ENCODE data around the gene KRCC1. TPM values are rescaled to one million over a fixed set of nuclear protein-coding genes. Genes with fewer than 3 reads are reported as not detected.
A peak's percentile ranks its signal among the peaks of the same experiment; 100 is the strongest.

Gene KRCC1
- total and polyA plus RNA-seq, 9 of the 15 experiments (the other 6 are each of a cell fraction or from before 2014, with no cell fraction given), result 1.9 to 6.0 (median 2.2) TPM

DNA sequence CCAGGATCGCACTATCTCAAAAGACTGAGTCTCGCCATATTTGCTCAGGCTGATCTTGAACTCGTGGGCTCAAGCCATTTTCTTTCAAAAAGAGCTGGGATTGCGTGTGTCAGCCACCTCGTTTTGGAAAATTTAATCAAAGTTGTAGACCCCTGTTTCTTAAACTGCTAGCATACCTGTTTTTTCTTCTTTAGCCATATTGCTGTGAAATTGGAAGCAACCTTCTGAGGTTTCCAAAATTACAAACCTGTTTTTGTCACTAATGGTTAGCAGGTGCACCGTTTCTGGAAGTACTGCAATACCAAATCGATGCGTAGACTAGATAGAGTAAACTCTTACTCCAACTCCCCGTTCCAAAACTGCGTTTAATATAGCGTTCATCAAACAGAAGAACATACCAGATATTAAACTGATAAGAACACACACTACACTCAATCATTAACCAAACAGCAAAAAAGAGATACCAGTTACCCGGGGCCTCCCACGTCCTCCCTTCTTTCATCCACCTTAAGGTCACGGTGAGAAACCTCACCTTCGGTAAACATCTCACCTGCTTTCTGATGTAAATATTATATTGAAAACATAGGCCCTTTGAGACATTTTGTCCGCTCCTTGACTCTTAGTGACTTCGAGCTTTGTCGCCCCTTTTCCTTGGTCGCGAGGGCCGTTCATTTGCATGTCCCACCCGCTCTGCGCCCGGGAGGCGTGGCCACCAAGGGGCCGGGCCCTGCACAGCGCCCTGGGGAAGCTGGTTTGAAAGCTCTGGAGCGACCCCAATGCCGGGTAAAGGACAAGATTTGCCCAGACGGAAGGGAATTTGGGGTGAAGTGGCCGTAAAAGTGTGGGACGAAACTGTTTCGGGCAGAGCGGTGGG is 39.3 kb downstream of the KRCC1 start, which contains the start of gene RNU2-63P (continued):
- TF ChIP-seq, protein P1, sequence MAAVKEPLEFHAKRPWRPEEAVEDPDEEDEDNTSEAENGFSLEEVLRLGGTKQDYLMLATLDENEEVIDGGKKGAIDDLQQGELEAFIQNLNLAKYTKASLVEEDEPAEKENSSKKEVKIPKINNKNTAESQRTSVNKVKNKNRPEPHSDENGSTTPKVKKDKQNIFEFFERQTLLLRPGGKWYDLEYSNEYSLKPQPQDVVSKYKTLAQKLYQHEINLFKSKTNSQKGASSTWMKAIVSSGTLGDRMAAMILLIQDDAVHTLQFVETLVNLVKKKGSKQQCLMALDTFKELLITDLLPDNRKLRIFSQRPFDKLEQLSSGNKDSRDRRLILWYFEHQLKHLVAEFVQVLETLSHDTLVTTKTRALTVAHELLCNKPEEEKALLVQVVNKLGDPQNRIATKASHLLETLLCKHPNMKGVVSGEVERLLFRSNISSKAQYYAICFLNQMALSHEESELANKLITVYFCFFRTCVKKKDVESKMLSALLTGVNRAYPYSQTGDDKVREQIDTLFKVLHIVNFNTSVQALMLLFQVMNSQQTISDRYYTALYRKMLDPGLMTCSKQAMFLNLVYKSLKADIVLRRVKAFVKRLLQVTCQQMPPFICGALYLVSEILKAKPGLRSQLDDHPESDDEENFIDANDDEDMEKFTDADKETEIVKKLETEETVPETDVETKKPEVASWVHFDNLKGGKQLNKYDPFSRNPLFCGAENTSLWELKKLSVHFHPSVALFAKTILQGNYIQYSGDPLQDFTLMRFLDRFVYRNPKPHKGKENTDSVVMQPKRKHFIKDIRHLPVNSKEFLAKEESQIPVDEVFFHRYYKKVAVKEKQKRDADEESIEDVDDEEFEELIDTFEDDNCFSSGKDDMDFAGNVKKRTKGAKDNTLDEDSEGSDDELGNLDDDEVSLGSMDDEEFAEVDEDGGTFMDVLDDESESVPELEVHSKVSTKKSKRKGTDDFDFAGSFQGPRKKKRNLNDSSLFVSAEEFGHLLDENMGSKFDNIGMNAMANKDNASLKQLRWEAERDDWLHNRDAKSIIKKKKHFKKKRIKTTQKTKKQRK (IDR thresholded peaks at IDR 0.05; ENCODE audit: borderline replicate concordance, low read depth, low read length), result peak; percentile 22; the same call in 1 of the 2 replicates
- TF ChIP-seq MYNN (IDR thresholded peaks at IDR 0.05) (no peak; the same call in none of the 2 replicates), MYNN (CRISPR knock-in tag; IDR thresholded peaks at IDR 0.05) (no peak), ZNF778 (CRISPR knock-in tag; IDR thresholded peaks at IDR 0.05) (no peak), NR2C2 (CRISPR knock-in tag; IDR thresholded peaks at IDR 0.05) (no peak; the same call in none of the 2 replicates), NR2C2 (tag; IDR thresholded peaks at IDR 0.05) (peak; percentile 76), ZNF347 (CRISPR knock-in tag; IDR thresholded peaks at IDR 0.05; ENCODE audit: low read depth) (peak; percentile 93), CREB1 (IDR thresholded peaks at IDR 0.05) (peak; percentile 69; the same call in 1 of the 2 replicates), CREB1 (CRISPR knock-in tag; IDR thresholded peaks at IDR 0.05) (no peak; the same call in 1 of the 2 replicates), PHB (CRISPR knock-in tag; IDR thresholded peaks at IDR 0.05) (peak; percentile 98), CAMTA2 (CRISPR knock-in tag; conservative IDR thresholded peaks at IDR 0.05) (peak; percentile 98), ZNF316 (IDR thresholded peaks at IDR 0.05) (peak; percentile 99)
- TF ChIP-seq, protein P2, sequence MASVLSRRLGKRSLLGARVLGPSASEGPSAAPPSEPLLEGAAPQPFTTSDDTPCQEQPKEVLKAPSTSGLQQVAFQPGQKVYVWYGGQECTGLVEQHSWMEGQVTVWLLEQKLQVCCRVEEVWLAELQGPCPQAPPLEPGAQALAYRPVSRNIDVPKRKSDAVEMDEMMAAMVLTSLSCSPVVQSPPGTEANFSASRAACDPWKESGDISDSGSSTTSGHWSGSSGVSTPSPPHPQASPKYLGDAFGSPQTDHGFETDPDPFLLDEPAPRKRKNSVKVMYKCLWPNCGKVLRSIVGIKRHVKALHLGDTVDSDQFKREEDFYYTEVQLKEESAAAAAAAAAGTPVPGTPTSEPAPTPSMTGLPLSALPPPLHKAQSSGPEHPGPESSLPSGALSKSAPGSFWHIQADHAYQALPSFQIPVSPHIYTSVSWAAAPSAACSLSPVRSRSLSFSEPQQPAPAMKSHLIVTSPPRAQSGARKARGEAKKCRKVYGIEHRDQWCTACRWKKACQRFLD (CRISPR knock-in tag; IDR thresholded peaks at IDR 0.05), result peak; percentile 65; the same call in 1 of the 2 replicates
- TF ChIP-seq, protein P3, sequence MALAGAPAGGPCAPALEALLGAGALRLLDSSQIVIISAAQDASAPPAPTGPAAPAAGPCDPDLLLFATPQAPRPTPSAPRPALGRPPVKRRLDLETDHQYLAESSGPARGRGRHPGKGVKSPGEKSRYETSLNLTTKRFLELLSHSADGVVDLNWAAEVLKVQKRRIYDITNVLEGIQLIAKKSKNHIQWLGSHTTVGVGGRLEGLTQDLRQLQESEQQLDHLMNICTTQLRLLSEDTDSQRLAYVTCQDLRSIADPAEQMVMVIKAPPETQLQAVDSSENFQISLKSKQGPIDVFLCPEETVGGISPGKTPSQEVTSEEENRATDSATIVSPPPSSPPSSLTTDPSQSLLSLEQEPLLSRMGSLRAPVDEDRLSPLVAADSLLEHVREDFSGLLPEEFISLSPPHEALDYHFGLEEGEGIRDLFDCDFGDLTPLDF (CRISPR knock-in tag; IDR thresholded peaks at IDR 0.05), result 0 out of 2 replicates have a peak, but pooled peaks have one; percentile 46
